BE2C (cell line): Measurements from ENCODE around the gene TBC1D28. TPM values are rescaled to one million over a fixed set of nuclear protein-coding genes. Genes with fewer than 3 reads are reported as not detected.
A peak's percentile ranks its signal among the peaks of the same experiment; 100 is the strongest.
"Not testable (repeated sequence)": the region's sequence is repeated elsewhere in the genome, so short reads cannot be mapped to it uniquely, and the experiment has no call there.

ENCODE experiments used
- DNase-seq: peaks from one replicate; pipeline ENCODE4 v3.0.0-alpha.2; 2020
- H3K27me3 ChIP-seq: fragments of 250-450 bp; sonication (Bioruptor Pico); 2 replicates; pipeline ENCODE4 v1.5.1; 2020; ENCODE audit warnings: mild to moderate bottlenecking
- H3K36me3 ChIP-seq: fragments of 250-450 bp; sonication (Bioruptor Pico); 2 replicates; pipeline ENCODE4 v1.5.1; 2020; ENCODE audit warnings: mild to moderate bottlenecking
- H3K4me1 ChIP-seq: fragments of 250-450 bp; sonication (Bioruptor Pico); 2 replicates; pipeline ENCODE4 v1.5.1; 2020
- H3K4me3 ChIP-seq: 2 replicates; pipeline ENCODE4 v1.5.1; 2011; ENCODE audit warnings: low read depth, low read length
- H3K9me3 ChIP-seq: fragments of 250-450 bp; sonication (Bioruptor Pico); 2 replicates; pipeline ENCODE4 v1.5.1; 2020
- polyA plus RNA-seq: library from polyadenylated mRNA; unstranded; fragments of >200 nt; gene quantifications from one replicate; pipeline ENCODE4 v1.2.1, GENCODE V29; 2012; ENCODE audit warnings: low read depth, missing spikeins; ENCODE audit not compliant: insufficient read length, insufficient read depth

The TBC1D28 gene
- not detected for polyA plus RNA-seq

- not testable (repeated sequence) for H3K4me1 ChIP-seq, H3K27me3 ChIP-seq, H3K9me3 ChIP-seq, DNase-seq, H3K4me3 ChIP-seq, H3K36me3 ChIP-seq
Measured at GRCh38 chr17:18644291-18644690, at the start of gene TBC1D28. TBC1D28 (minus strand) TSS chr17:18644391; CDS start chr17:18641352, 3,039 bp downstream.

GRCh38 chr17:18682668-18683067 lies 38.5 kb upstream of the TBC1D28 start:
- not testable (repeated sequence) for H3K4me3 ChIP-seq

GRCh38 chr17:18681767-18682571 lies 37.8 kb upstream of the TBC1D28 start, which contains the start of gene FOXO3B:
FOXO3B (minus strand) TSS chr17:18682314; CDS start chr17:18681651, 663 bp downstream.
- H3K4me3 ChIP-seq = peak within 1 kb of the TSS; percentile 47
- not testable (repeated sequence) for H3K4me1 ChIP-seq, H3K9me3 ChIP-seq, H3K36me3 ChIP-seq, H3K27me3 ChIP-seq
- DNase-seq = peak; percentile 54

More at GRCh38 chr17:18682668-18683067, 38.5 kb upstream of the TBC1D28 start:
- not testable (repeated sequence) for H3K27me3 ChIP-seq, H3K36me3 ChIP-seq, H3K9me3 ChIP-seq, H3K4me1 ChIP-seq, DNase-seq

DNA sequence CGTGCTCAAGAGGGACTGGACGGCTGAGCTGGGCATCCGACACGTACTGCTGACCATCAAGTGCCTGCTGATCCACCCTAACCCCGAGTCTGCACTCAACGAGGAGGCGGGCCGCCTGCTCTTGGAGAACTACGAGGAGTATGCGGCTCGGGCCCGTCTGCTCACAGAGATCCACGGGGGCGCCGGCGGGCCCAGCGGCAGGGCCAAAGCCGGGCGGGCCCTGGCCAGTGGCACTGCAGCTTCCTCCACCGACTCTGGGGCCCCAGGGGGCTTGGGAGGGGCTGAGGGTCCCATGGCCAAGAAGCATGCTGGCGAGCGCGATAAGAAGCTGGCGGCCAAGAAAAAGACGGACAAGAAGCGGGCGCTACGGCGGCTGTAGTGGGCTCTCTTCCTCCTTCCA lies 33.2 kb upstream of the TBC1D28 start:
- not testable (repeated sequence) for H3K9me3 ChIP-seq, H3K4me1 ChIP-seq, H3K4me3 ChIP-seq, DNase-seq, H3K27me3 ChIP-seq, H3K36me3 ChIP-seq

DNA sequence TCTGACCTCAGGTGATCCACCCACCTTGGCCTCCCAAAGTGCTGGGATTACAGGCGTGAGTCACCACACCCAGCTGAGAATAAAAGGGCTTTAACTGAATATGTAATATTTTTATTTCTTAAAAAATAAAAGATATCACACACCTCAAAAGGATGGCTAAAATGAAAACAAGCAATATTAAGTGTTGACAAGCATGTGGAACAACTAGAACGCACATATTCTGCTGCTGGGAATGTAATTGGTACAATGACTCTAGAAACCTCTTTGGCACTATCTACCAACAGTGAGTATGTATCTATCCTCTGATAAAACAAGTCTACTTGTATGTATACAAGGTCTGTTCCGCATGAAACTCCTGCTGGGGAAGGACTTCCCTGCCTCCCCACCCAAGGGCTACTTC lies 32.7 kb upstream of the TBC1D28 start:
- DNase-seq, H3K4me3 ChIP-seq, H3K9me3 ChIP-seq, H3K4me1 ChIP-seq, H3K27me3 ChIP-seq, H3K36me3 ChIP-seq: not testable (repeated sequence)

- not testable (repeated sequence) for H3K27me3 ChIP-seq, H3K36me3 ChIP-seq, H3K9me3 ChIP-seq, DNase-seq, H3K4me1 ChIP-seq, H3K4me3 ChIP-seq
Measured at GRCh38 chr17:18672395-18673227, 28.4 kb upstream of the TBC1D28 start.

DNA sequence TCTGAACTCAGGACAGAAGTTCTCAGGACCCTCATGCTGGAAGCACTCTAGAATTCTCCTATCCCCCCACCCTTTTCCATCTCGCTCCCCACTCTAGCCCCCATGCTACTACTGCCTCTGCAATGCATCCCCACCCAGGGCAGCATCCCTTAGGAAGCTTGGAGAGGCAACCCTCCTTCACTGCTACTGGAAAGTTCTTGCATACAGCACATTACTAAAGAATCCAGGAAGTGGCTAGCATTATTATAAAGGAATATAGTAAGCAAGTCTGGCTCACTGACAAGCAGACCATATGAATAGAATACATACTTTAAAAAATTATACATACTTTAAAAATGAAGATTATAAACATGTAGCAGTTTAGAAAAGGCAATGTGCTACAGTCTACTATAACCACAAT lies 24.4 kb upstream of the TBC1D28 start:
- not testable (repeated sequence) for H3K9me3 ChIP-seq, H3K27me3 ChIP-seq, DNase-seq, H3K4me3 ChIP-seq, H3K36me3 ChIP-seq, H3K4me1 ChIP-seq

- not testable (repeated sequence) for H3K9me3 ChIP-seq, H3K36me3 ChIP-seq, DNase-seq, H3K4me3 ChIP-seq, H3K27me3 ChIP-seq, H3K4me1 ChIP-seq
Measured at GRCh38 chr17:18667535-18667934, 23.3 kb upstream of the TBC1D28 start.

GRCh38 chr17:18666326-18666725 lies 22.1 kb upstream of the TBC1D28 start:
- not testable (repeated sequence) for H3K27me3 ChIP-seq, H3K4me1 ChIP-seq, H3K36me3 ChIP-seq, H3K4me3 ChIP-seq, H3K9me3 ChIP-seq, DNase-seq

DNA sequence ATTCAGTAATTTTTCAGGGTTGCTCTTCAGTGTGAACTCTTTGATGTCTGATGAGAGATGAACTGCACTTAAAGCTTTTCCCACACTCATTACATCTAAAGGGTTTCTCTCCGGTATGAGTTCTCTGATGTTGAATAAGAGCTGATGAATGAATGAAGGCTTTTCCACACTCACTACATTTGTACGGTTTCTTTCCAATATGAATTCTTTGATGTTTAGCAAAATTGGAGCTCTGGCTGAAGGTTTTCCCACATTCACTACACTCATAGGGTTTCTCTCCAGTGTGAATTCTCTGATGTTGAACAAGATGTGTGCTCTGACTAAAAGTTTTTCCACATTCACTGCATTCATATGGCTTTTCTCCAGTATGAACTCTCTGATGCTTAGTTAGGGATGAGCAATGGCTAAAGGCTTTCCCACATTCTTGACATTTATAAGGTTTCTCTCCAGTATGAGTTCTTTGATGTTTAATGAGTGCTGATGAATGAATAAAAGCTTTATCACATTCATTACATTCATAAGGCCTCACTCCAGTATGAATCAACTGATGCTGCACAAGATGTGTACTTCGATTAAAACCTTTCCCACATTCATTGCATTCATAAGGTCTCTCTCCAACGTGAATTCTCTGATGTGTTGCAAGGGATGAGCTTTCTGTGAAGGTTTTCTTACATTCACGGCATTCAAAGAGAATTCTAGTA lies 17.9 kb upstream of the TBC1D28 start:
- not testable (repeated sequence) for H3K4me1 ChIP-seq, H3K27me3 ChIP-seq, H3K4me3 ChIP-seq, H3K36me3 ChIP-seq, H3K9me3 ChIP-seq, DNase-seq

GRCh38 chr17:18650094-18650493 lies 5.9 kb upstream of the TBC1D28 start:
- DNase-seq, H3K36me3 ChIP-seq, H3K4me1 ChIP-seq, H3K27me3 ChIP-seq, H3K4me3 ChIP-seq, H3K9me3 ChIP-seq: not testable (repeated sequence)

GRCh38 chr17:18643124-18643523 lies 1.1 kb downstream of the TBC1D28 start:
- H3K4me1 ChIP-seq, H3K27me3 ChIP-seq, H3K36me3 ChIP-seq, H3K9me3 ChIP-seq, DNase-seq, H3K4me3 ChIP-seq: not testable (repeated sequence)

DNA sequence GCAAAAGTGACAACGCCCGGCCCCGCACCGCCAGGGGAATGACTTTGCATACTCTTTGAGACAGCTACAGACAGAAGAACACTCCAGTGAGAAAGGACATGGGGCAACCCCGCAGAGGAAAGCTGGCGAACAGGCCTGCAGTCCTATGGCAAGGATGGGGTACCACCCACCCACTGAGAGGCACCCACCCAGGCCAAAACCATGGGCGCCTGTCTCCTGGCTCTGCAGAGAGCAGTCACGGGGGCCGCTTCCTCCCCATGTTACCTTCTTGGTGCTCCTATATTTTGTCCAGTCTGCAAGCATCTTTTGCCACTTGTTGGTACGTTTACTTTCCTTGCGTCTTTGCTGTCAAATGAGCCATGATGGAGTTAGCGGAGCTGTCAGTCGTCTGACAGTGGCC lies 5.8 kb downstream of the TBC1D28 start:
- DNase-seq, H3K27me3 ChIP-seq, H3K4me1 ChIP-seq: not testable (repeated sequence)

GRCh38 chr17:18636237-18636636 lies 8.0 kb downstream of the TBC1D28 start:
- H3K9me3 ChIP-seq, H3K36me3 ChIP-seq, DNase-seq, H3K27me3 ChIP-seq, H3K4me3 ChIP-seq, H3K4me1 ChIP-seq: not testable (repeated sequence)

More for the DNA sequence above, 5.8 kb downstream of the TBC1D28 start:
- not testable (repeated sequence) for H3K36me3 ChIP-seq, H3K4me3 ChIP-seq, H3K9me3 ChIP-seq

- H3K4me3 ChIP-seq, DNase-seq, H3K4me1 ChIP-seq, H3K36me3 ChIP-seq, H3K9me3 ChIP-seq, H3K27me3 ChIP-seq: not testable (repeated sequence)
Measured at GRCh38 chr17:18635773-18636172, 8.4 kb downstream of the TBC1D28 start.
